ENCODE data around the gene CPNE1. TPM values are rescaled to one million over a fixed set of nuclear protein-coding genes. Genes with fewer than 3 reads are reported as not detected.

The CPNE1 gene
- total and polyA plus RNA-seq, 12 donors, result 25.8 to 114 (median 53.7) TPM

GRCh38 chr20:35618263-35619131 lies 46.2 kb downstream of the CPNE1 start:
- peaks cover 19 to 44% (median 36%) of the 10 kb centered on the region in 9 donors for H3K4me1 ChIP-seq
- DNase-seq, result peak in 1 of 2 donors; percentile 33
- no peak for TF ChIP-seq CTCF (IDR thresholded peaks at IDR 0.05)
- WGBS, 2 donors, result 8 to 12% methylated on average over 35 of the region's 35 CpGs
- peaks cover 0 to 7% (median 0%) of the 10 kb centered on the region in 7 donors for H3K27me3 ChIP-seq
- H3K4me3 ChIP-seq, result peak overlapping the region; percentile 23 to 80 (median 54)
- intact Hi-C loops (cut with DNase I), result loop anchor here in 6 of 10 donors (5.0 to 10.0 kb wide), 4 partner anchors 44 to 76 kb away; partner anchors contain the start of genes CPNE1 (in 6 of the 6), RBM12 (in 6 of the 6), ERGIC3 (in 1 of the 6) and NFS1 (in 1 of the 6)
- no peaks in the 10 kb centered on the region for H3K9me3 ChIP-seq
- peaks cover 0 to 19% (median 0%) of the 10 kb centered on the region in 9 donors for H3K36me3 ChIP-seq
- ATAC-seq, result no peak
- peak overlapping the region in 6 of 10 donors; percentile 19 to 94 (median 79) for H3K27ac ChIP-seq

GRCh38 chr20:35617397-35618262 lies 47.1 kb downstream of the CPNE1 start:
- WGBS, 2 donors, result 8 to 11% methylated on average over 22 of the region's 22 CpGs
- peak in 7 of 8 donors; percentile 1 to 30 (median 18) for ATAC-seq
- Histone ChIP-seq H3K36me3 (peaks cover 0 to 13% (median 0%) of the 10 kb centered on the region in 9 donors), H3K4me1 (peaks cover 19 to 44% (median 36%) of the 10 kb centered on the region in 9 donors), H3K27me3 (peaks cover 0 to 7% (median 0%) of the 10 kb centered on the region in 7 donors), H3K4me3 (peak overlapping the region; percentile 5 to 80 (median 60)), H3K9me3 (no peaks in the 10 kb centered on the region), H3K27ac (peak overlapping the region; percentile 48 to 94 (median 81))
- intact Hi-C loops (cut with DNase I), result loop anchor here in 8 of 10 donors (2.0 to 10.0 kb wide), 6 partner anchors 45 to 125 kb away; partner anchors contain the start of genes CPNE1 (in 8 of the 8), RBM12 (in 8 of the 8), ERGIC3 (in 1 of the 8) and NFS1 (in 1 of the 8)
- peak; percentile 43 to 68 for DNase-seq
- peak in 6 of 9 donors; percentile 19 to 40 (median 34) for TF ChIP-seq CTCF (IDR thresholded peaks at IDR 0.05)

- H3K27ac ChIP-seq, result peak overlapping the region; percentile 48 to 94 (median 81)
- 2 to 3% methylated on average over 54 to 57 of the region's 57 CpGs for WGBS, 2 donors
Measured at GRCh38 chr20:35616465-35617396, 48.0 kb downstream of the CPNE1 start.

More at GRCh38 chr20:35616465-35617396, 48.0 kb downstream of the CPNE1 start:
- H3K4me1 ChIP-seq, result peaks cover 19 to 44% (median 36%) of the 10 kb centered on the region in 9 donors
- ATAC-seq (peak; percentile 66 to 93 (median 78)), DNase-seq (peak; percentile 89 to 92)
- peaks cover 0 to 10% (median 0%) of the 10 kb centered on the region in 9 donors for H3K36me3 ChIP-seq
- no peaks in the 10 kb centered on the region for H3K9me3 ChIP-seq
- no peak for TF ChIP-seq CTCF (IDR thresholded peaks at IDR 0.05)
- intact Hi-C loops (cut with DNase I), result loop anchor here in 8 of 10 donors (2.0 to 10.0 kb wide), 6 partner anchors 46 to 126 kb away; partner anchors contain the start of genes CPNE1 (in 8 of the 8), RBM12 (in 8 of the 8), ERGIC3 (in 1 of the 8) and NFS1 (in 1 of the 8)
- H3K27me3 ChIP-seq, result peaks cover 0 to 7% (median 0%) of the 10 kb centered on the region in 7 donors
- H3K4me3 ChIP-seq, result peak overlapping the region; percentile 5 to 80 (median 60)
